GM12878 (cell line): Measurements from ENCODE around the gene GNAI2. TPM values are rescaled to one million over a fixed set of nuclear protein-coding genes. Genes with fewer than 3 reads are reported as not detected.

Experiments used
- ATAC-seq: fragments of 200-7000 bp; cut with Tn5 transposase; 3 replicates; pipeline ENCODE4 v1.9.1; 2020; ENCODE audit warnings: mild to moderate bottlenecking, moderate library complexity
- BruUV-seq: library from RNA; stranded (reverse); fragments of 400-500 nt; replicated peaks from 2 replicates; lab custom pipeline; 2021; lab: Mats Ljungman, UMichigan
- CTCF ChIA-PET: fragments of 300-600 bp; sonication (Branson Sonifier 250); formaldehyde crosslinking; extraction: SDS; loops from one replicate; lab custom pipeline; 2021; ENCODE audit warnings: inconsistent platforms; lab: Yijun Ruan, JAX
- POLR2A ChIA-PET: fragments of 350-600 bp; formaldehyde crosslinking; extraction: SDS; loops from one replicate; lab custom pipeline; 2021; ENCODE audit warnings: inconsistent platforms; lab: Charles Lee
- RAD21 ChIA-PET: fragments of 300-600 bp; sonication (Branson Sonifier 250); formaldehyde crosslinking; loops from one replicate; lab custom pipeline; 2023; ENCODE audit warnings: antibody characterized with exemption; ENCODE audit not compliant: unreplicated experiment; lab: Charles Lee
- SMC1A ChIA-PET: fragments of 300-600 bp; sonication (Branson Sonifier 250); formaldehyde crosslinking; loops from one replicate; lab custom pipeline; 2023; ENCODE audit not compliant: unreplicated experiment, uncharacterized antibody; lab: Charles Lee
- DNase-seq: peaks from one replicate; pipeline ENCODE4 v3.0.0-alpha.2; 2011; ENCODE audit warnings: low read depth, low spot score
- FAIRE-seq: peaks from 3 replicates; lab custom pipeline; 2011; peaks lifted over from hg19 to GRCh38; lab: Jason Lieb, UNC
- H2AFZ ChIP-seq: 2 replicates; pipeline ENCODE4 v1.6.0; 2011; ENCODE audit warnings: low read depth, low read length, control low read depth; ENCODE audit not compliant: control insufficient read depth
- H3K27ac ChIP-seq: 2 replicates; pipeline ENCODE4 v1.5.1; 2011; ENCODE audit warnings: control low read depth; ENCODE audit not compliant: control insufficient read depth, insufficient read depth
- H3K27me3 ChIP-seq, 2 experiments: replicated peaks in 1 of 2; 2 replicates each; pipeline versions ENCODE4 v1.6.0 to v1.6.1; 2011; ENCODE audit warnings: low read length in 1 of 2; ENCODE audit not compliant: control insufficient read depth in 2 of 2, insufficient read depth in 2 of 2
- H3K36me3 ChIP-seq, 2 experiments: 2 replicates each; pipeline ENCODE4 v1.5.1; 2011; ENCODE audit warnings: low read length in 1 of 2; ENCODE audit not compliant: control insufficient read depth in 2 of 2, insufficient read depth in 2 of 2
- H3K4me1 ChIP-seq: 2 replicates; pipeline ENCODE4 v1.6.1; 2011; ENCODE audit warnings: mild to moderate bottlenecking, low read length, moderate library complexity, mixed read lengths; ENCODE audit not compliant: control insufficient read depth, insufficient read depth
- H3K4me2 ChIP-seq: 2 replicates; pipeline ENCODE4 v1.6.0; 2011; ENCODE audit warnings: control low read depth; ENCODE audit not compliant: control insufficient read depth, insufficient read depth
- H3K4me3 ChIP-seq: fragments of 200-600 bp; sonication (generic); 2 replicates; pipeline ENCODE4 v1.5.1; 2016
- H3K79me2 ChIP-seq: 2 replicates; pipeline ENCODE4 v1.6.0; 2011; ENCODE audit warnings: low read length; ENCODE audit not compliant: control insufficient read depth, insufficient read depth
- H3K9ac ChIP-seq: 2 replicates; pipeline ENCODE4 v1.8.0; 2011; ENCODE audit warnings: low read length, control low read depth, mixed read lengths; ENCODE audit not compliant: control insufficient read depth, insufficient read depth
- H3K9me3 ChIP-seq: replicated peaks from 3 replicates; pipeline ENCODE4 v1.5.1; 2011; ENCODE audit warnings: mild to moderate bottlenecking, low read length; ENCODE audit not compliant: control insufficient read depth, insufficient read depth
- H4K20me1 ChIP-seq: 2 replicates; pipeline ENCODE4 v1.6.0; 2011; ENCODE audit not compliant: control insufficient read depth, insufficient read depth
- CEBPB ChIP-seq, 2 experiments: fragments of 150-350 bp in 1 of 2; IDR thresholded peaks; 2 replicates each; pipeline ENCODE4 v1.6.1; 2012 to 2014; ENCODE audit warnings: low read depth in 2 of 2, low read length in 2 of 2, borderline replicate concordance in 1 of 2, inconsistent platforms in 1 of 2
- IRF4 ChIP-seq: IDR thresholded peaks from 2 replicates; pipeline ENCODE4 v1.6.1; 2011; ENCODE audit warnings: low read depth, low read length
- SMC3 ChIP-seq: IDR thresholded peaks from 2 replicates; pipeline ENCODE4 v1.6.1; 2011; ENCODE audit warnings: low read length, improper control_type of control experiment, borderline replicate concordance
- ZNF217 ChIP-seq: fragments of 450-650 bp; IDR thresholded peaks from 2 replicates; pipeline ENCODE4 v1.6.1; 2017; ENCODE audit warnings: antibody characterized with exemption, mild to moderate bottlenecking
- WGBS: methylation state at CpG from one replicate; pipeline ENCODE4 v1.1.6; 2016; ENCODE audit warnings: low lambda C conversion rate; ENCODE audit not compliant: insufficient replicate concordance, insufficient coverage; ENCODE audit errors: missing lambda C conversion rate; 5-methylcytosine and 5-hydroxymethylcytosine counted together
- in situ Hi-C: fragments of 300-500 bp; cut with MboI; formaldehyde crosslinking; loops from 9 replicates; pipeline ENCODE4 v1.14.3; 2018; ENCODE audit warnings: mixed read lengths
- intact Hi-C: fragments of 100-400 bp; cut with micrococcal nuclease; formaldehyde crosslinking; loops from one replicate; pipeline ENCODE4 v1.14.2; 2022; ENCODE audit not compliant: unreplicated experiment
- polyA plus RNA-seq, 11 experiments: library from polyadenylated mRNA; depleted of rRNA in 4 of 11; unstranded in 6 of 11; stranded (reverse) in 5 of 11; fragments of >200 nt; fragmentation: Nextera tagmentation in 4 of 11; fragmentation: Illumina TruSeq in 1 of 11; extraction: Ambion mirVana in 4 of 11; extraction: Trizol in 1 of 11; gene quantifications; 1 replicate in 1 of 11; 2 replicates in 10 of 11; pipeline versions ENCODE4 v1.2.1 to v1.2.3, GENCODE V29; 2011 to 2016; ENCODE audit warnings: inconsistent platforms in 2 of 11, missing spikeins in 2 of 11, low read depth in 1 of 11
- total RNA-seq, 4 experiments: library from RNA; depleted of rRNA in 3 of 4; stranded (reverse); fragments of >200 nt in 3 of 4; fragmentation: Illumina TruSeq in 1 of 4; extraction: Trizol in 1 of 4; gene quantifications; 2 replicates each; pipeline versions ENCODE4 v1.2.1 to v1.2.3, GENCODE V29; 2013 to 2021

GNAI2 gene
- total and polyA plus RNA-seq, 10 of the 15 experiments (the other 5 are each of a cell fraction or from before 2014, with no cell fraction given) = 5.0 to 346 (median 237) TPM

DNA sequence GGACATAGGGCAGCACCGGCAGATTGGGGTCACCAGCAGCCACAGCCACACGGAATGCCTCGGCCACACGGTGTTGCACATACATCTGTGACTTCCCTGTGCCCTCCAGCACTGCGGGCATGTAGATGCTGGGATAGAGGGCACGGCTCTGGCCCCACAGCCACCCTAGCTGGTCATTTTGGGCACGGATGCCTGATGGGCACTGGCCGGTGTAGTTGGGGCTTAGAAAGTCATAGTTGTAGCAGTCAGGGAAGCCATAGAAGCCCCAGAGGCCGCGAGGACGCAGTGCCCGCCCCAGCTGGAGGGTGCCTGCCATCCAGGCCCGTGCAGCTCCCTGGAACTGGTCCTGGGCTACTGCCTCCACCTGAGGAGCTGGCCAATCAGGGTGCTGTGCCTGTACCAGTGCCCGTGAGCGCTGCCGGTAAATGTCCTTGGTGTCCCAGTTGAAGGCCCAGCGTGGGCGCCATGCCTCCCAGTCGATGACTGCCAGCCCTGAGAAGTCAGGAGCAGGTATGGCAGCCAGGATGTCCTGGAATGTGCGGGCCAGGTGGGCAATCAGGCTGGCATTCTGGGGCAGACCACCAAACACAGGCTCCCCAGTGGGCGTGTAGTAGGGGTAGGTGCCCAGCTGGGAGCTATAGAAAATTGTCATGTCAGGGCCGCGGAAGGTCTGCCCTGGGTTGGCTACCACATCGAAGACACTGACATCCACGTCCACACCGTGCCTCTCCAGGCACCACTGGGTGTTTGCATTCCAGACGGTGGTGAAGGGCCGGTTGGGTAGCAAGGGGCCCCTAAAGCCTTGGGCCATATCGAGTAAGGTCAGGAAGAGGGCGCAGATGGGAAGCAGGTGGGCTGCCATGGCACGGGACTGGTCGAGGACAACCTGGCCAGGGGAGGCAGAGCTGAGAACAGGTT lies 66.3 kb downstream of the GNAI2 start:
- Histone ChIP-seq H3K27ac (no peak overlapping the region), H3K36me3 (no peaks in the 10 kb centered on the region), H3K4me2 (no peak overlapping the region), H3K27me3 (no peaks in the 10 kb centered on the region), H3K4me1 (peaks cover 4% of the 10 kb centered on the region), H2AFZ (no peak overlapping the region), H4K20me1 (no peaks in the 10 kb centered on the region), H3K4me3 (no peak overlapping the region), H3K9ac (no peak overlapping the region), H3K79me2 (peaks cover 2% of the 10 kb centered on the region; the same call in 1 of the 2 replicates), H3K9me3 (no peaks in the 10 kb centered on the region)
- in situ Hi-C loops = no loop called here
- ChIA-PET POLR2A (interaction anchor here (0.7 kb wide), 1 partner anchor 14 kb away, joined by 6 read pairs; no protein-coding TSS in a partner anchor), RAD21 (no interaction called here), SMC1A (no interaction called here), CTCF (interaction anchor here (3.5 kb wide), 1 partner anchor 22 kb away, joined by 13 read pairs; no protein-coding TSS in a partner anchor)
- ATAC-seq (no peak), FAIRE-seq (no peak), DNase-seq (no peak)
- BruUV-seq = no TSS peak
- intact Hi-C loops = no loop called here
- WGBS = 79% methylated on average over 32 of the region's 32 CpGs
- no peak for TF ChIP-seq ZNF217
- no peak for TF ChIP-seq IRF4
- TF ChIP-seq SMC3 = no peak
- no peak for TF ChIP-seq CEBPB (IDR thresholded peaks at IDR 0.05; ENCODE audit: borderline replicate concordance in 1 of 2, low read depth in 2 of 2, low read length in 2 of 2)
